GM21381 (cell line): ENCODE results near the gene PRIM1.
"Not testable (repeated sequence)": the region's sequence is repeated elsewhere in the genome, so short reads cannot be mapped to it uniquely, and the experiment has no call there.

Experiments used
- ATAC-seq: cut with Tn5 transposase; IDR thresholded peaks from one replicate; pipeline ENCODE4 v1.9.1; 2021; ENCODE audit warnings: mild to moderate bottlenecking, moderate library complexity; ENCODE audit not compliant: unreplicated experiment

The PRIM1 gene

DNA sequence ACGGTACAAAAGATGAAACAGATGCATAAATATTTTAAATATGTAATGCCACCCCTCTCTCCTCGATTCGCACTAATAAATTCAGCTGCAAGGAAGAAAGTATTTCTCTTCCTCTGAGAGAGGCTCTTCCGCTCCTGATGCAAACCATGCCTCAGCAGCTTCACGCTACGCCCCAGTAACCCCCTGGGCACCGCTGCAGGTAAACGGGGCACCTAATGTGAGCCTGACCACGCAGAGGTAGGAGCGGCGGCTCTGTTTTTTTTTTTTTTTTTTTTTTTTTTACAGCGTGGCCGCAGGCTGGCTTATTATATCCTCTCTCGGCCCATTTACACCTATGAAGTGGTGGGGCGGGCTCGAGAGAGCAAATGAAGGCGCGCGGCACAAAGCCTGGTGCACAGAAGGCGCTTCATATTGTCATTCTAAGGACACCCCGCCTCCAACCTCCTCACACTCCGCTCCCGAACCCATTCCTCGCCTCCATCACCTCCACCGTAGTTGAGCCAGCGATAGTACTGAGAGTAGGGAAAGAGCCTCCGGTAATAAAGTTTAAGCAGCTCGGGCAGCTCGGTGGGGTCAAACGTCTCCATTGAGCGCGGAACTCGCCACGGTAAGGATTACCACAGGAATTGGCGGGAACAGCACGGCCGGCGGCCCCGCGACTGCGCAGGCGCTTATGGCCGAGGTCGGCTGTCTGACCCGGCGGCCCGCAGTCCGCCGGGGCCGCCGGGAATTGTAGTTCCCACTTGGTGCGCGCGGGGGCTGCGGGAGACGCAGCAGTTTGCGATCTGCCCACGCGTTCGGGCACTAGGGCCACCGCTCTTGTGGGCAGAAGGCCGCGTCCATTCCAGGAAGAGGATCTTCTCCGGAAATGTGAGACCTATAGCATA lies at the start of gene PRIM1:
Gene PRIM1, minus strand, starts transcription at position 612 of the 887 bp plus-strand sequence. Its CDS starts 25 bp downstream, at position 587.
- ATAC-seq, result peak; percentile 83

- ATAC-seq, result no peak
These were observed 48.1 kb upstream of the PRIM1 start for GRCh38 chr12:56800221-56800620.

DNA sequence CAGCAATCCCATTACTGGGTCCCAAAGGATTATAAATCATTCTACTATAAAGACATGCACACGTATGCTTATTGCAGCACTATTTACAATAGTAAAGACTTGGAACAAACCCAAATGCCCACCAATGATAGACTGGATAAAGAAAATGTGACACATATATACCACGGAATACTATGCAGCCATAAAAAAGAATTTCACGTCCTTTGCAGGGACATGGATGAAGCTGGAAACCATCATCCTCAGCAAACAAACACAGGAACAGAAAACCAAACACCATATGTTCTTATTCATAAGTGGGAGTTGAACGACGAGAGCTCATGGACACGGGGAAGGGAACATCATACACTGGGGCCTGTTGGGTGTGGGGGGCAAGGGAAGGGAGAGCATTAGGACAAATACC lies 47.2 kb upstream of the PRIM1 start:
- ATAC-seq, result not testable (repeated sequence)

DNA sequence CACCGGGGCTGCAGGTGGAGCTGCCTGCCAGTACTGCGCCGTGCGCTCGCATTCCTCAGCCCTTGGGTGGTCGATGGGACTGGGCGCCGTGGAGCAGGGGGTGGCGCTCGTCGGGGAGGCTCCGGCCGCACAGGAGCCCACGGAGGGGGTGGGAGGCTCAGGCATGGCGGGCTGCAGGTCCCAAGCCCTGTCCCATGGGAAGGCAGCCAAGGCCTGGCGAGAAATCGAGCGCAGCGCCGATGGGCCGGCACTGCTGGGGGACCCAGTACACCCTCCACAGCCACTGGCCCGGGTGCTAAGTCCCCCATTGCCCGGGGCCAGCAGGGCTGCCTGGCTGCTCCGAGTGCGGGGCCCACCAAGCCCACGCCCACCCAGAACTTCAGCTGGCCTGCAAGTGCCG lies 43.7 kb upstream of the PRIM1 start:
- not testable (repeated sequence) for ATAC-seq

- not testable (repeated sequence) for ATAC-seq
These were observed 43.0 kb upstream of the PRIM1 start for GRCh38 chr12:56795046-56795562.

DNA sequence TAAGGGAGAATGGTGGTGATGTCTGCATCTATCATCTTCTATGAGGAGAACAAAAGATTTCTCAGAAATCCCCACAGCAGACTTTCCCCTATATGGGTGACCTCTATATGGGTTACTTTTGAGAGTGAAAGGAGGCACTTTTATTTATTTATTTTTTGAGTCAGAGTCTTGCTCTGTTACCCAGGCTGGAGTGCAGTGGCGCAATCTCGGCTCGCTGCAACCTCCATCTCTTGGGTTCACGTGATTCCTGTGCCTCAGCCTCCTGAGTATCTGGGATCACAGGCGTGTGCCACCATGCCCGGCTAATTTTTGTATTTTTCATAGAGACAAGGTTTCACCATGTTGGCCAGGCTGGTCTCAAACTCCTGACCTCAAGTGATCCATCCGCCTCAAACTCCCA lies 41.0 kb upstream of the PRIM1 start:
- ATAC-seq, result not testable (repeated sequence)

- no peak for ATAC-seq
These were observed 40.6 kb upstream of the PRIM1 start for GRCh38 chr12:56792678-56793077.

DNA sequence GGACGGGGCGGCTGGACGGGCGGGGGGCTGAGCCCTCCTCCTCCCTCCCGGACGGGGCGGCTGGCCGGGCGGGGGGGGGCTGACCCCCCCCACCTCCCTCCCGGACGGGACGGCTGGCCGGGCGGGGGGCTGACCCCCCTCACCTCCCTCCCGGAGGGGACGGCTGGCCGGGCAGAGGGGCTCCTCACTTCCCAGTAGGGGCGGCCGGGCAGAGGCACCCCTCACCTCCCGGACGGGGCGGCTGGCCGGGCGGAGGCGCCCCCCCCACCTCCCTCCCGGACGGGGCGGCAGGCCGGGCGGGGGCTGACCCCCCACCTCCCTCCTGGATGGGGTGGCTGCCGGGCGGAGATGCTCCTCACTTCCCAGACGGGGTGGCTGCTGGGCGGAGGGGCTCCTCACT lies 37.3 kb upstream of the PRIM1 start:
- not testable (repeated sequence) for ATAC-seq

- ATAC-seq, result no peak
These were observed 35.4 kb upstream of the PRIM1 start for GRCh38 chr12:56787498-56787897.

GRCh38 chr12:56785874-56786273 lies 33.8 kb upstream of the PRIM1 start:
- no peak for ATAC-seq

DNA sequence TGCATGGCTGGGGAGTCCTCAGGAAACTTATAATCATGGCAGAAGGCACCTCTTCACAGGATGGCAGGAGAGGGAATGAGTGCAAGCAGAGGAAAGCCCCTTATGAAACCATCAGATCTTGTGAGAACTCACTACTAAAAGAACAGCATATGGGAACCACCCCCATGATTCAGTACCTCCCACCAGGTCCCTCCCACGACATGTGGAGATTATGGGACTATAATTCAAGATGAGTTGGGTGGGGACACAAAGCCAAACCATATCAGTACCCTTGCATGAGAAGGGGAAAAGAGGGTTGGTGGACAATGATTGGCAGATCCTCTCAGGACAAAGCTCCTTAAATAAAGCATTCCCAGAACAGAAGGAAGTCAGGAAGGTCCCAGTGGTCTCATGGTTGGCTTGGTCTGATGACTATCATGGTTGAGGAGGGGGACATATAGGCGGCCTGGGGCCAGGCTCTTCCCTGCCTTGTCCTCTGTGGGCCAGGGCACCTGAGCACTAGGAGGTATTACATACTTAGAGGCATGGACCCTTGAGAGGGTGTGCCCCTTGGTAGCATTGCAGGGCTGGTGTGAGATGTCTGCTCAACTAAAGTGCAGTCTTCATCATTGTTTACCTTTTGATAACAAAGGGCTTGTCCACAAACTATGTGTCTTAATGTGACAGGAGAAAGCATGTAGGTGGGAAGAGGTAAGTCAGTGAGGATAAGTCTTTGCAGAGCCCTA lies 33.2 kb upstream of the PRIM1 start:
- no peak for ATAC-seq

GRCh38 chr12:56781726-56782125 lies 29.6 kb upstream of the PRIM1 start:
- ATAC-seq, result no peak

- ATAC-seq, result no peak
These were observed 26.6 kb upstream of the PRIM1 start for GRCh38 chr12:56778756-56779155.

DNA sequence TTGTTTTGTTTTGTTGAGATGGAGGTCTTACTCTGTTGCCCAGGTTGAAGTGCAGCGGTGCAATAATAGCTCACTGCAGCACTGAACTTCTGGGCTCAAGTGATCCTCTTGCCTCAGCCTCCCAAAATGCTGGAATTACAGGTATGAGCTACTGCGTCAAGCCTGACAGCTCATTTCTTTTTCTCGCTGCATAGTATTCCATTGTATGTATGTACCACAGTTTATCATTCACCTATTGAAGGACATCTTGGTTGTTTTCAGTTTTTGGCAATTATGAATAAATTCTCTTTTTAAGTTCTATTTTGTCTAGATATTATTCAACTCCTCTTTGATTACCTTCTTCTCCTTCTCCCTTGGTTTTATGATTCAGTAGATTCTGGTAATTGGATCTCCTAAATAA lies 24.5 kb upstream of the PRIM1 start:
- ATAC-seq, result no peak

DNA sequence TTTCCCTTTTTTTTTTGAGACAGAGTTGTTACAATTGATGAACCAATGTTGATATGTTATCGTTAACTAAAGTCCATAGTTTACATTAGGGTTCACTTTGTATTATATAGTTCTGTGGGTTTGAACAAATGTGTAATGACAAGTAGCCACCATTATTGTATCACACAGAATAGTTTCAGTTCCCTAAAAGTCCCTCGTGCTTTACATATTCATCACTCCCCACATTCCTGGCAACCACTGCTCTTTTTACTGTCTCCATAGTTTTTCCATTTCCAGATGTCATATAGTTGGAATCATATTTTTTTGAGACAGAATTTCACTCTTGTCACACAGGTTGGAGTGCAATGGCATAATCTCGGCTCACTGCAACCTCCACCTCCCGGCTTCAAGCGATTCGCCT lies 23.5 kb upstream of the PRIM1 start:
- ATAC-seq, result no peak

DNA sequence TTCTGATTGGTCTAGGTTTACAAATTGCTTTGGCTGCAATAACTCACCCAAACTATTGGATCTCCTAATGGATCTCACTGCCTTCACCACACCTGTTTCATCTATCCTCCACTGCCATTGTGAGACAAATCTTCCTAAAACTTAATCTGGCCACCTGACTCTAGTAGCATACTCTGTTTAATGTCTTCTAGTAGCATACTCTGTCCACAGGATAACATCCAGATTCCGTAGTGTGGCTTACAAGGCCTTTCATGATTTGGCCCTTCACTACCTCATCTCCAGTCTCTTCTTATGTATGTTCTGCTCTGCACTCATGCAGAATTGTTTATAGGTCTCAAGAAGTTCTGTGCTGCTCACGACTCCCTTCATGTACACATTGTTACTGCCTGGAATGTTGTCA lies 21.0 kb upstream of the PRIM1 start:
- ATAC-seq, result no peak

DNA sequence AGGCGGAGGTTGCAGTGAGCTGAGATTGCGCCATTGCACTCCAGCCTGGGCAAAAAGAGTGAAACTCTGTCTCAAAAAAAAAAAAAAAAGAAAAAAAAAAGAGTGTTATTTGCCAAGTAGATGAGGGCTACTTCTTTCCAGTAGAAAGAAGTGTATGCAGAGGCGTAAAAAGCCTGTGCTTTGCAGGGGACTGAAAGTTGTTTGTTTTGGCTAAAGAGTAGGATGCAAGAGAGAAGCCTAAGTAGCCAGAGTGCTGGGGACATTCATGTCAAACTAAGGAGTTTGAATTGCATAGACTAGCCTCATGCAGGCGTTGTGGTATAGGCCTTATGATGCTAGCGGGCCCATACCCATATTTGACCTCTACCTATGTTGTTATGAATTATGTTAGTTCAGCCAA lies 20.5 kb upstream of the PRIM1 start:
- no peak for ATAC-seq

DNA sequence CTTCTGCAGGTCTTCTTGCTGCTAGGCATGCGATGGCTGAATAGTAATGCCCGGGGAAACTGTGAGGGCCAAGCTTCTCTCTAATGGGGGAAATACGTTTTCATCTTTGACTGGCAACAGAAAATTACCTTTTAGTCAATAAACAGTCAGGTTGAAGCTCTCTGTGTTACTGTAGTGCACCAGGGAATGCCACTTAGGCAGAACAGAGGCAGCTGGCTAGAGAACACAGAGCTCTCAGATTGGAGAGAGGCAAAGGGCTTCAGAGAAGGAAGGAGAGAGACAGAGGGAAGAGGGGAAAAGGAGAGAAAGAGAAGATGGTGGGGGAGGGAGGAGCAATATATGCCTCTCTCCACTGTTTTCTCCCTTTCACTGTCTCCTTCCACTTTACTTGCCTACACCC lies 17.7 kb upstream of the PRIM1 start:
- ATAC-seq, result no peak

DNA sequence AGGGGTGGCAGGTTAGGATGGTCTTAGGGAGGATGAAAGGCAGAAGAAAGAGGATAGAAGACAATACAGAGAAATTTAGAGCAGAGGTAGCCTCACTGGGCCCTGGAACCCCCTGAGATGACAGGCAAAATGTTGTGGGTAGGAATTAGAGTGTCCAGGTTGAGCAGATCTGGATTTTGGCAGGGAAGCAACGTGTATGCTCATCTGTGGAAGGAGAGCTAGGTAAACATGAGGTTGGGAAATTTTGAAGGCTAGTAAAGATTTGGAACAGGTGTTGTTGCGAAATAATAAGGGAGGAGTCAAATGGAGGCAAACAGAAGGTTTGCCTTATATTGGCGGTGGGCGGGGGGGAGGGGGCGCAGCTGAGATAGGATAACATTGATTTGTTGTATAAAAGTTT lies 16.3 kb upstream of the PRIM1 start:
- no peak for ATAC-seq

- ATAC-seq, result peak; percentile 99
These were observed 14.4 kb upstream of the PRIM1 start for GRCh38 chr12:56766535-56766934.

DNA sequence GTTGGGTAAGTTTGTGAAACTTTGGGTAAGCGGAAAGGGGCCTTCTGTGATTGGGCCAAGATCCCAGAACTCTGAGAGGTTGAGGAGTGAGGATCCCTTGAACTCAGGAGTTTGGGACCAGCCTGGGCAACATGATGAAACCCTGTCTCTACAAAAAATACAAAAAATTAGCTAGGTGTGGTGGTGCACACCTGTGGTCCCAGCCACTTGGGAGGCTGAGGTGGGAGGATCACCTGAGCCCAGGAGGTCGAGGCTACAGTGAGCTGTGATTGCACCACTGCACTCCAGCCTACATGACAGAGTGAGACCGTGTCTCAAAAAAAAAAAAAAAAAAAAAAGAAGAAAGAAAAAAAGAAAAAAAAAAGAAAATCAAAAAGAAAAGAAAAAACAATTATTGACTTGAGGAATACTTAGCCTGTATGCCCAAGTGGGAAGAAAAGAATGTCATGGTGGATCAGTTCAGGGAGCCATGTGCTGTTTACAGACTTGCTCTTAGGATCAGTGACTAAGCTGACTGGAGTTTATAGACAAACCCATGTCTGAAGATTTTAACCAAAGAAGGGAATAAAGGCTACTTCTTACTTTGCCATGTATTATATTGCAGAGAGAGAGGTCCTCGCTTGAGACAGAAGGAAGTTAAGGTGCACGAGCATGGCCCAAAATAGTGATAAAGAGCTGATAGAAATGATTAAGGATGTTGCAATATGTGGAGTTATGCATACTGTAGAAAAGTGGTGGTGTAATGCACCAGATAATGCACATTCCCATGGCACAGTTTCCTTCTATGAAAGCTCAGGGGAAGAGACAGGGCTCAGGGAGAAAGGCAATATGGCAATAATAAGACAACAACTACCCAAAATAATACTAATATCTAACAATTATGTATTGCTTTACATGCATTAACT lies 11.9 kb upstream of the PRIM1 start:
- ATAC-seq, result no peak
